Heart right ventricle (tissue), 16 donors: ENCODE measurements around the gene E2F4. TPM values are rescaled to one million over a fixed set of nuclear protein-coding genes. Genes with fewer than 3 reads are reported as not detected.

Source experiments
- ATAC-seq, 8 donors: fragments of 200-7000 bp; cut with Tn5 transposase; one replicate each; pipeline ENCODE4 v1.9.1; 2020; ENCODE audit warnings: mild to moderate bottlenecking in 8 of 8, moderate library complexity in 8 of 8, moderate number of reproducible peaks in 1 of 8
- DNase-seq, 2 donors: peaks; one replicate each; pipeline ENCODE4 v3.0.0-alpha.2; 2020
- H3K27ac ChIP-seq, 10 donors: fragments of 200-600 bp; sonication (generic) in 2 of 10; one replicate each; pipeline versions ENCODE4 v1.5.0 to v1.8.0; 2020 to 2022; ENCODE audit warnings: mild to moderate bottlenecking in 3 of 10
- H3K27me3 ChIP-seq, 7 donors: fragments of 200-600 bp; one replicate each; pipeline ENCODE4 v1.8.0; 2021 to 2022; ENCODE audit warnings: mild to moderate bottlenecking in 2 of 7
- H3K36me3 ChIP-seq, 9 donors: fragments of 200-600 bp; sonication (generic) in 1 of 9; one replicate each; pipeline versions ENCODE4 v1.5.0 to v1.8.0; 2020 to 2022; ENCODE audit warnings: mild to moderate bottlenecking in 2 of 9
- H3K4me1 ChIP-seq, 9 donors: fragments of 200-600 bp; sonication (generic) in 1 of 9; one replicate each; pipeline versions ENCODE4 v1.5.0 to v1.8.0; 2020 to 2022; ENCODE audit warnings: mild to moderate bottlenecking in 4 of 9
- H3K4me3 ChIP-seq, 10 donors: fragments of 200-600 bp; sonication (generic) in 2 of 10; one replicate each; pipeline versions ENCODE4 v1.5.0 to v1.8.0; 2020 to 2022; ENCODE audit warnings: mild to moderate bottlenecking in 7 of 10, moderate library complexity in 2 of 10
- H3K9me3 ChIP-seq, 11 donors: fragments of 200-600 bp in 10 of 11; sonication (generic) in 2 of 11; one replicate each; pipeline versions ENCODE4 v1.5.0 to v1.8.0; 2013 to 2022; ENCODE audit warnings: mild to moderate bottlenecking in 2 of 11, control low read depth in 1 of 11, moderate library complexity in 1 of 11
- CTCF ChIP-seq, 9 donors: fragments of 200-600 bp; sonication (generic) in 2 of 9; IDR thresholded peaks; one replicate each; pipeline versions ENCODE4 v1.5.0 to v1.8.0; 2021 to 2022; ENCODE audit warnings: antibody characterized with exemption in 9 of 9, mild to moderate bottlenecking in 5 of 9, moderate library complexity in 1 of 9
- WGBS, 2 donors: extraction: QIAGEN DNeasy Blood & Tissue Kit; methylation state at CpG; one replicate each; pipeline ENCODE4 v1.1.7; 2013; ENCODE audit warnings: inconsistent platforms in 1 of 2; 5-methylcytosine and 5-hydroxymethylcytosine counted together
- intact Hi-C, 10 donors: fragments of 100-400 bp; cut with DNase I; formaldehyde crosslinking; loops; one replicate each; pipeline versions ENCODE4 v1.11.1 to v1.14.2; 2022
- polyA plus RNA-seq, 2 donors: library from polyadenylated mRNA; stranded (reverse); fragments of 200-250 nt; gene quantifications; one replicate each; pipeline ENCODE4 v1.2.3, GENCODE V29; 2013
- total RNA-seq, 10 donors: library from RNA; stranded (reverse); fragmentation: NEBNext Ultra II Directional in 3 of 10; extraction: Animal tissue kit (Norgen Biotek cat#: 25700) in 3 of 10; gene quantifications; one replicate each; pipeline versions ENCODE4 v1.2.1 to v1.2.4, GENCODE V29; 2021 to 2023
- donor health status: Arrhythmogenic right ventricular cardiomyopathy.
- donor health status: ischemic (EF 13 %, LVEDD 7.1; RV severe dilation, severe dysfunction).
- donor health status: healthy with polysubstance abuse.
- donor health status: DM: no; HTN: yes; CAD: no.
- donor health status: DM: no; HTN: no; CAD: no.
- donor health status: ischemic (EF 25% LVEDD 6.9; RV normal size, moderate dysfunction).
- donor health status: ischemic (EF 25% LVEDD 5.7; RV mildly dilated, moderate dysfunction).
- donor health status: healthy.
- donor health status: DM: yes; HTN: yes; CAD: no.
- donor health status: Ischemic cardiomyopathy.
- donor health status: ischemic (EF 35%, LVEDD 5.7; RV mildly dilated, moderate dysfunction).
- donor health status: nonischemic (EF 11% LVEDD 7.7; RV severe dilation, severe dysfunction).
- donor health status: DM: yes; HTN: yes; CAD: no.
- donor health status: PGD.
- donor health status: ischemic (EF 29% LVEDD 5.4; RV normal size, mild dysfunction).
- donor health status: nonischemic (EF 23%, LVEDD 6.1; RV moderate dilation, normal function).

E2F4 gene
- total and polyA plus RNA-seq, 12 donors = 21.9 to 45.6 (median 29.8) TPM

- no peak for TF ChIP-seq CTCF (IDR thresholded peaks at IDR 0.05)
- no peaks in the 10 kb centered on the region for H3K36me3 ChIP-seq
- no peak for DNase-seq
- peak overlapping the region; percentile 14 to 87 (median 80) for H3K27ac ChIP-seq
- ATAC-seq = no peak
- H3K27me3 ChIP-seq = peaks cover 0 to 65% (median 24%) of the 10 kb centered on the region in 7 donors
- intact Hi-C loops = no loop called here
- peak overlapping the region; percentile 25 to 55 (median 48) for H3K4me3 ChIP-seq
- WGBS, 2 donors = 16 to 33% methylated on average over 38 to 44 of the region's 44 CpGs
- no peaks in the 10 kb centered on the region for H3K9me3 ChIP-seq
- H3K4me1 ChIP-seq = peaks cover 35 to 74% (median 58%) of the 10 kb centered on the region in 9 donors
These were observed 29.3 kb upstream of the E2F4 start for GRCh38 chr16:67162506-67163163.

- Histone ChIP-seq H3K4me1 (peaks cover 35 to 67% (median 58%) of the 10 kb centered on the region in 9 donors), H3K36me3 (no peaks in the 10 kb centered on the region), H3K27me3 (peaks cover 0 to 72% (median 24%) of the 10 kb centered on the region in 7 donors), H3K4me3 (peak overlapping the region; percentile 25 to 55 (median 48)), H3K27ac (peak overlapping the region; percentile 14 to 87 (median 80)), H3K9me3 (no peaks in the 10 kb centered on the region)
- TF ChIP-seq CTCF (IDR thresholded peaks at IDR 0.05) = no peak
- ATAC-seq = peak; percentile 14 to 51 (median 25)
- DNase-seq = peak in 1 of 2 donors; percentile 72
- intact Hi-C loops = no loop called here
- 1 to 13% methylated on average over 87 to 99 of the region's 99 CpGs for WGBS, 2 donors
These were observed 28.6 kb upstream of the E2F4 start for GRCh38 chr16:67163164-67163998.

- Histone ChIP-seq H3K27ac (peak overlapping the region; percentile 14 to 87 (median 80)), H3K4me3 (peak overlapping the region; percentile 25 to 55 (median 48)), H3K27me3 (peaks cover 0 to 79% (median 24%) of the 10 kb centered on the region in 7 donors), H3K36me3 (no peaks in the 10 kb centered on the region), H3K9me3 (no peaks in the 10 kb centered on the region), H3K4me1 (peaks cover 32 to 66% (median 56%) of the 10 kb centered on the region in 9 donors)
- TF ChIP-seq CTCF (IDR thresholded peaks at IDR 0.05) = no peak
- WGBS, 2 donors = 0 to 3% methylated on average over 34 of the region's 34 CpGs
- intact Hi-C loops = no loop called here
- ATAC-seq = peak in 3 of 8 donors; percentile 7 to 10 (median 10)
- no peak for DNase-seq
These were observed 27.9 kb upstream of the E2F4 start for GRCh38 chr16:67163999-67164558.

GRCh38 chr16:67164599-67165061, 27.3 kb upstream of the E2F4 start, which contains the start of gene HSF4:
Gene HSF4, plus strand, starts transcription at chr16:67164745. Its CDS starts 67 bp downstream, at chr16:67164812.
- ATAC-seq = peak; percentile 32 to 48 (median 42)

More at GRCh38 chr16:67164599-67165061, 27.3 kb upstream of the E2F4 start, which contains the start of gene HSF4:
- Histone ChIP-seq H3K27ac (peak within 1 kb of the TSS; percentile 68 to 87 (median 80)), H3K9me3 (no peaks in the 10 kb centered on the region), H3K36me3 (no peaks in the 10 kb centered on the region), H3K4me1 (peaks cover 33 to 67% (median 57%) of the 10 kb centered on the region in 9 donors), H3K4me3 (peak within 1 kb of the TSS; percentile 41 to 55 (median 48)), H3K27me3 (peaks cover 0 to 85% (median 24%) of the 10 kb centered on the region in 7 donors)
- intact Hi-C loops = no loop called here
- no peak for TF ChIP-seq CTCF (IDR thresholded peaks at IDR 0.05)
- DNase-seq = peak in 1 of 2 donors; percentile 78
- 1 to 2% methylated on average over 36 to 41 of the region's 41 CpGs for WGBS, 2 donors
